GM21381 (cell line): ENCODE data around the gene GPER1.
"Not testable (repeated sequence)": the region's sequence is repeated elsewhere in the genome, so short reads cannot be mapped to it uniquely, and the experiment has no call there.

Source experiments
- ATAC-seq: cut with Tn5 transposase; IDR thresholded peaks from one replicate; pipeline ENCODE4 v1.9.1; 2021; ENCODE audit warnings: mild to moderate bottlenecking, moderate library complexity; ENCODE audit not compliant: unreplicated experiment

GPER1 gene

DNA sequence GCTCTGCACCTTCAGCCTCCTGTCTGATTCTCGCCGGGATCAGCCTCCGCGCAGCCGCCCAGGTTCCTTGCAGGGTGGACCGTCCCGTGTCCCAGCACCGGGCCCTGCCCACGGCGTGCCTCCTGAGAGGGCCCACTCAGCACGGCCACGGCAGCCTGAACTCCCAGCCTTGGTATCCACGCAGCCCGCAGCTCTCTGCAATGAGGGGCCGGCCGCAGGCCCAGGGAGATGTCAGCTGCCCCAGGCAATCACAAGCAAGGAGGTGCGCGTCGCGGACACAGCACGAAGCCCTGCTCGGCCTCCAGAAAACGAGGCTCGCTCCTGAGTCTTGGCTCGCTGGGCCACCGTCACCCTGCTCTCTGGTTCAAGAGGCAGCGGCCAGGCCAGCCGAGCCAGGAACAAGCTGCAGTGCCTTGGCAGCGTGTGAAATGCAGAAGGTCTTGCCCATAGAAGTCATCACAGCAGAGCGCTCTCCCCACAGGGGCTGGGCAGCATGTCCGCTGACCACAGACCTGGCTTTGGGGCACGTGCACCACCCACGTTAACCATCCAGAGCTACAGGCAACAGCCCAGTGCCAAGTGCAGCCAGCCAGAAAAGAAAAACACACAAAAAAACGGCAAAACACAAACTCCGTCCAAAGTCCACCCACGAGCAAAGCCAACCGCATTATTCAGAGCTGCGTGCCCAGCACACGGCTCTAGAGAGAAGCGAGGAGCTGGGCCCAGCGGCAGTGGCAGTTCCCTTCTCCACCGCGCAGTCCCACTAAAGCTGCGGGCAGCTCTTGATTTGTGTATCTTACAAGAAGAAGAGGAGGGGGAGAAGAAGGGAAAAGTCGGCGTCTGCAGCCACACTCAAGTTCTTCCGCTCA lies 13.9 kb downstream of the GPER1 start:
- ATAC-seq = no peak

GRCh38 chr7:1103009-1103788 lies 15.3 kb downstream of the GPER1 start:
- no peak for ATAC-seq

DNA sequence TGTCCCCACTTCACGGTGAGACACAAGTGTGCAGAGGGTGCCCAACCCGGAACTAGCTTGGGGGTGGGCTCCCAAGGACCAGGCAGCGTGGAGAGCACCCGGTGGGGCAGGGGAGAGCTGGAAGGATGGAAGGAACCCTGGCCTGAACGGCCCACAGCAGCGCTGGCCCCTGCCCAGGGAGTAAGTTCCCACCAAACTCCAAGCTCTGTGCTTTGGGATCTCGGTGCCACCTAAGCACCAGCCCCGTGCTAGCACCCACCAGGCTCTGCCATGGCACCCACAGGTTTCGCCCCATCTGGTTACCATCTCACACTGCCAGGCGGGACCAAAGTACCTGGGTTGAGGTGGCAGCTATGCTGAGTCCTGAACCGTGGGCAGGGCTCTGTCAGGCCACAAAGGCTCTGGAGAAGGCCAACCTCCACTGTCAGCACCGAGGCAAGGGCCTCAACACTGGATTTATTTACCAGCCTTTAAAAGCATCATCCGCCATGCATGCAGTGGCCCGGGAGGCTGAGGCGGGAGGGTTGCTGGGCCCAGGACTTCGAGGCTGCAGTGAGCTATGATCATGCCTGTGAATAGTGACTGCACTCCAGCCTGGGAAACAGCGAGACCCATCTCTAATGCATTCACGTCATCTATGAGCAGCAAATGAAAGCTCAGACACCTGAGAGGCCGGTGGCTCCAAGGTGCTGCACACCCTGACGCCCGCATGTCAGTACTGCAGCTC lies 16.0 kb downstream of the GPER1 start:
- no peak for ATAC-seq

- no peak for ATAC-seq
These were observed 16.7 kb downstream of the GPER1 start for GRCh38 chr7:1104516-1105179.

DNA sequence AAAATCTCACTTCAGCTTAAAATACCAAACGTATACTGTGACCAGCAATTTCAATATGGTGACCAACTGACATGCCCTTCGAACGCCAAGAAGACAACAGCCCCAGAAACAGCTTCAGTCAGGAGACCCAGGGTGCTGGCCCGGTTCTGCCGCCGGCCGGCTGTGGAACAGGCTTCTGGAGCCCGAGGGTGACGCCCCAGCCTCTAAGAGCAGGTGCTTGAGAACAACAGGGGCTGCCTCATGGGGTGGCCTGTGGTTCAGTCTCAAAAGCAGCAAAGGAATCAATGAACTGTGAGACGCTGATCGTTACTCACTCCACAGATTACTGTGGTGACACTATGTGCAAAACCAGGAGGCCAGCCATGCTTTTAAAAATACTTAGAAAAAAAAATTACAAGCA lies 17.3 kb downstream of the GPER1 start:
- peak; percentile 40 for ATAC-seq

DNA sequence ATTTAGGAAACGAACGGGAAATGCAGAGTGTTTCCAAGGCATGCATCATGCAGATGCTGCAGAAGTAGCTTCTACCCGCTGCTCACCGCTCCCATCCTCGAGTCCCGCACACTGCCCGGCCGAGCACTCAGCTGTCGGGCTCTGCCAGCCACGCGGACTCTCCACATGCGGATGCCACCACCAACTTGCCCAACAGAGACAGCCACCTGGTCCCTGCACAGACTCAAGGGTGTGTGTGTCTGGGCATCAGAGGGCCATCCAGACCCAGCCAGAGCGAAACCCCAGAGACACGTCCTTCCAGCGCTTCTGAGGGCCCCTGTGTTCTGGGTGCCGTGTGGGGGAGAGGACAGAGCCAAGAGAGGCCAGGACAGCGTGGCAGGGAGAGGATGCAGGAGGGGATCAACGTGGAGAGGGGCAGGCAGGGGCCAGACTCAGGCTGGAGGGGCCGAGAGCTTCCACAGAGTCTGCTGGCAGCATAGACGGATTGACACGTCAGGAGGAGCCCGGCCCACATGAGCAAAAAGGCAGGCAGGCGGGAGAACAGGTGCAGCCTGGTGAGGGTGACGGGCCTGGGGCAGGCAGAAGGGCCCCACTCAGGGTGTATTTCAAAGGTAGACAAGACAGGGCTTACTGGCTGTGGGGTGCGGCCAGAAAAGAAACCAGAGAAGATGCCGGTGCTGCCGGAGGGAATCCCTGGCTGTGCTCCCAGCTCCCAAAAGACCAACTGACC lies 18.3 kb downstream of the GPER1 start:
- ATAC-seq = no peak

- no peak for ATAC-seq
These were observed 19.0 kb downstream of the GPER1 start for GRCh38 chr7:1106793-1107421.

GRCh38 chr7:1108264-1108920 lies 20.5 kb downstream of the GPER1 start:
- no peak for ATAC-seq

- ATAC-seq = no peak
These were observed 21.8 kb downstream of the GPER1 start for GRCh38 chr7:1109581-1110310.

- no peak for ATAC-seq
These were observed 22.4 kb downstream of the GPER1 start for GRCh38 chr7:1110358-1110757.

DNA sequence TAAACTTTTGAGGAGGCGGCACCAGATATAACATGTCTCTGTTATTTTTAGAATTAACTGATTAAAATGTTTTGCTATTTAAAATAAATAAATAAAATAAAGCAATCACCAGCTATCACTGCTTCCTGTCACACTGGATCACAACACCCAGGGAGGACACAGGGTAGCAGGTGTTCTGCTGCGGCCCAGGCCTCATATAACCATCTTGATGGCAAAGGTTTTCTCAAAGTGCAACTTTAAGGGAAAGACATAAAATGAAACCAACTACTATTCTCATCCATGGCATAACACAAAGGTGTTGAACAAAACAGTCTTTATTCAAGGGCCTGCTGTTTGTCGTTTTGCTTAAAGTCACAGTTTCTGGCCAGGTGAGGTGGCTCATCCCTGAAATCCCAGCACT lies 23.2 kb downstream of the GPER1 start:
- no peak for ATAC-seq

- no peak for ATAC-seq
These were observed 24.2 kb downstream of the GPER1 start for GRCh38 chr7:1112109-1112508.

DNA sequence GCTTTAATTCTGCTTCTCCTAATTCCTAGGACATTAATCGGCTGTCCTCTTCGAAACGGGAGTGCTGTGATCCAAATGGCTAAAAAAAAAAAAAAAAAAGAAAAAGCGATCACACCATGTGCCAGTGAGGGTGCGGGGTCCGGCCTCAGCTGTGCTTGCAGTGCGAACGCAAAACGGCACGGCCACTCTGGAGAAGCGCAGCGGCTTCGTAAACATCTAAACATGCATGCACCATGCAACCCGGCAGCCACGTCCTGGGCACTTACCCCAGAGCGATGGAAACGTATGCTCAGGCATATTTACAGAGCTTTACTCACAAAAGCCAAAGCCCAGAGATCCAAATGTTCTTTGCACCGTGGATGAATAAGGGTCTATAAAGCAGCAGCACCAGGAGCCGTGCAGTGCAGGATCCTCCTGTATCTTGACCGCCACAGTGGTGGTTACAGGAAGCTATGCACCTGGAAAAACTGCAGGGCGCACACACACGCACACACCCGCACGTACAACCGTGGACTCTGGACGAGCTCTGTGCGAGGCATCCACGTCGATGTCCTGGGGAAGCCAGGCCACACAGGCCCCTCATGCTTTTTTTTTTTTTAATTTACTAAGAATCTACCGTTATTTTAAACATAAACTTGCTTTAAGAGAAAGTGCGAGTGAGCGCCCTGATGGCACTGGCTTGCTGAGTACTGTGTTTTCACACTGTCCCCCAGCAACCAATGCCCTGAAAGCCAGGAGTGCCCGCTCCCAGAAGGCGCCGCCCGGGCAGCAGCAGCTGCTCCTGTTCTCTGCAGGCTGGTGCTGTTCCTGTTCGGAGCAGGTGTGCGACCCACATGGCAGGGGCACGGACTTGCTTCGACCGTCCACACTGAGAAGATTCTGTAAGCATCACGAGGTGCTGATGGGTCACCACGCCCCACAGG lies 25.0 kb downstream of the GPER1 start:
- ATAC-seq = no peak

- ATAC-seq = no peak
These were observed 25.6 kb downstream of the GPER1 start for GRCh38 chr7:1113548-1113885.

- ATAC-seq = no peak
These were observed 26.2 kb downstream of the GPER1 start for GRCh38 chr7:1114088-1114487.

DNA sequence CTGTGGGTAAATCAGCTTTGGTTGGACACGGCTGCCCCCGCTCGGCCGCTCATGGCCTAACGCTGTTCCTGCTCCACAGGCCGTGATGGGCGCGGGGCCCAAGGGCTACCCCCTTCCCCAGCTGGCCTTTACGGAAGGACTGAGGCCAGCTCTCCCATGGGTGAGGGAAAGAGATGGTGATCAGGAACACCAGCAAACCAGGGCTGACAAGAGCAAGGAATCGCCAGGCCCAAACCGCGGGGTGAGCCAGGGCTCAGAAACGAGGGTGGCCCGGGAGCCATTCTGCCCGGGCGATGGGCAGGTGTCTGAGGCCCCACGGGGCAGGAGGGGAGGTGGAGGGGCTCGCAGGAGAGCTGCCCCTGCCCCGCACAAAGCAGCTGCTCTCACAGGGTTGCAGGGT lies 26.6 kb downstream of the GPER1 start:
- no peak for ATAC-seq

GRCh38 chr7:1115171-1116045 lies 27.5 kb downstream of the GPER1 start:
- ATAC-seq = not testable (repeated sequence)
